ENCODE data around the gene ACSS1. TPM values are rescaled to one million over a fixed set of nuclear protein-coding genes. Genes with fewer than 3 reads are reported as not detected.

ACSS1 gene
- total RNA-seq, 1 experiment from 2014 or later = 0.51 TPM

- intact Hi-C loops (cut with micrococcal nuclease) = no loop called here
- Mint-ChIP-seq H3K36me3 (ENCODE audit: insufficient read depth, unreplicated experiment) (peaks cover 2% of the 10 kb centered on the region), H3K4me3 (ENCODE audit: unreplicated experiment) (no peak overlapping the region), H3K4me1 (ENCODE audit: insufficient read depth, unreplicated experiment) (peaks cover 15% of the 10 kb centered on the region), H3K9me3 (ENCODE audit: unreplicated experiment) (no peaks in the 10 kb centered on the region), H3K27ac (ENCODE audit: low read depth, unreplicated experiment) (no peak overlapping the region), H3K27me3 (ENCODE audit: insufficient read depth, unreplicated experiment) (no peaks in the 10 kb centered on the region)
- DNase-seq (ENCODE audit: unreplicated experiment) = no peak
- ChIA-PET CTCF (interaction anchor here (0.5 to 3.4 kb wide), 7 partner anchors 9 to 56 kb away, joined by 3 to 24 read pairs (median 3); no protein-coding TSS in a partner anchor), POLR2A (interaction anchor here (0.6 to 2.0 kb wide), 3 partner anchors 15 to 24 kb away, joined by 3 to 16 read pairs (median 4); no protein-coding TSS in a partner anchor)
- BruUV-seq (replicated peaks) = no TSS peak
- TF ChIP-seq CTCF (IDR thresholded peaks at IDR 0.05; ENCODE audit: unreplicated experiment) = no peak
Observed at GRCh38 chr20:25015986-25016385, 42.0 kb downstream of the ACSS1 start.

GRCh38 chr20:25014816-25015215 lies 43.1 kb downstream of the ACSS1 start:
- intact Hi-C loops (cut with micrococcal nuclease) = no loop called here
- Mint-ChIP-seq H3K27me3 (ENCODE audit: insufficient read depth, unreplicated experiment) (peaks cover 9% of the 10 kb centered on the region), H3K4me3 (ENCODE audit: unreplicated experiment) (no peak overlapping the region), H3K36me3 (ENCODE audit: insufficient read depth, unreplicated experiment) (no peaks in the 10 kb centered on the region), H3K4me1 (ENCODE audit: insufficient read depth, unreplicated experiment) (peaks cover 15% of the 10 kb centered on the region), H3K27ac (ENCODE audit: low read depth, unreplicated experiment) (no peak overlapping the region), H3K9me3 (ENCODE audit: unreplicated experiment) (no peaks in the 10 kb centered on the region)
- DNase-seq (ENCODE audit: unreplicated experiment) = no peak
- BruUV-seq (replicated peaks) = no TSS peak
- TF ChIP-seq CTCF (IDR thresholded peaks at IDR 0.05; ENCODE audit: unreplicated experiment) = no peak
- ChIA-PET CTCF (interaction anchor here (0.9 to 3.4 kb wide), 3 partner anchors 16 to 164 kb away, joined by 6 to 24 read pairs (median 19); no protein-coding TSS in a partner anchor), POLR2A (interaction anchor here (0.8 to 1.3 kb wide), 3 partner anchors 12 to 18 kb away, joined by 3 to 4 read pairs (median 4); no protein-coding TSS in a partner anchor)

GRCh38 chr20:25013478-25014380 lies 44.2 kb downstream of the ACSS1 start:
- H3K36me3 Mint-ChIP-seq (ENCODE audit: insufficient read depth, unreplicated experiment) = no peaks in the 10 kb centered on the region
- no peak for DNase-seq (ENCODE audit: unreplicated experiment)
- no peak overlapping the region for H3K4me3 Mint-ChIP-seq (ENCODE audit: unreplicated experiment)
- TF ChIP-seq CTCF (IDR thresholded peaks at IDR 0.05; ENCODE audit: unreplicated experiment) = no peak
- intact Hi-C loops (cut with micrococcal nuclease) = no loop called here
- ChIA-PET CTCF (interaction anchor here (0.5 to 0.9 kb wide), 3 partner anchors 8 to 738 kb away, joined by 3 to 6 read pairs (median 3); no protein-coding TSS in a partner anchor), POLR2A (interaction anchor here (0.5 kb wide), 1 partner anchor 56 kb away, joined by 3 read pairs; no protein-coding TSS in a partner anchor)
- H3K9me3 Mint-ChIP-seq (ENCODE audit: unreplicated experiment) = no peaks in the 10 kb centered on the region
- H3K27ac Mint-ChIP-seq (ENCODE audit: low read depth, unreplicated experiment) = no peak overlapping the region
- peaks cover 15% of the 10 kb centered on the region for H3K4me1 Mint-ChIP-seq (ENCODE audit: insufficient read depth, unreplicated experiment)
- no TSS peak for BruUV-seq (replicated peaks)
- H3K27me3 Mint-ChIP-seq (ENCODE audit: insufficient read depth, unreplicated experiment) = peaks cover 11% of the 10 kb centered on the region

GRCh38 chr20:25012616-25013189 lies 45.2 kb downstream of the ACSS1 start:
- Mint-ChIP-seq H3K27ac (ENCODE audit: low read depth, unreplicated experiment) (no peak overlapping the region), H3K4me1 (ENCODE audit: insufficient read depth, unreplicated experiment) (peaks cover 10% of the 10 kb centered on the region), H3K4me3 (ENCODE audit: unreplicated experiment) (no peak overlapping the region), H3K27me3 (ENCODE audit: insufficient read depth, unreplicated experiment) (peaks cover 11% of the 10 kb centered on the region), H3K9me3 (ENCODE audit: unreplicated experiment) (no peaks in the 10 kb centered on the region), H3K36me3 (ENCODE audit: insufficient read depth, unreplicated experiment) (peaks cover 6% of the 10 kb centered on the region)
- ChIA-PET POLR2A (no interaction called here), CTCF (interaction anchor here (0.5 to 1.4 kb wide), 3 partner anchors 9 to 24 kb away, joined by 3 to 4 read pairs (median 4); no protein-coding TSS in a partner anchor)
- intact Hi-C loops (cut with micrococcal nuclease) = no loop called here
- no TSS peak for BruUV-seq (replicated peaks)
- no peak for DNase-seq (ENCODE audit: unreplicated experiment)
- TF ChIP-seq CTCF (IDR thresholded peaks at IDR 0.05; ENCODE audit: unreplicated experiment) = no peak

All from MCF 10A (cell line).